NCI-H2227 treated with DMSO at 0.1 percent for 48 hours (cell line): ENCODE measurements around the gene SCNN1G.
"Not testable (repeated sequence)": the region's sequence is repeated elsewhere in the genome, so short reads cannot be mapped to it uniquely, and the experiment has no call there.

ENCODE experiments used
- DNase-seq: peaks from one replicate; lab custom pipeline; 2025; lab: John Stamatoyannopoulos, UW

The SCNN1G gene

GRCh38 chr16:23252310-23252709, 69.8 kb downstream of the SCNN1G start:
- no peak for DNase-seq

GRCh38 chr16:23253650-23254049, 71.1 kb downstream of the SCNN1G start:
- not testable (repeated sequence) for DNase-seq

GRCh38 chr16:23254338-23254737, 71.8 kb downstream of the SCNN1G start:
- DNase-seq: no peak

GRCh38 chr16:23255000-23255399, 72.5 kb downstream of the SCNN1G start:
- no peak for DNase-seq

GRCh38 chr16:23256440-23256839, 73.9 kb downstream of the SCNN1G start:
- no peak for DNase-seq

GRCh38 chr16:23257682-23258081, 75.1 kb downstream of the SCNN1G start:
- DNase-seq: no peak

- no peak for DNase-seq
Observed at GRCh38 chr16:23258919-23259237, 76.3 kb downstream of the SCNN1G start.
